Panc1 (cell line): ENCODE data around the gene C1orf146. TPM values are rescaled to one million over a fixed set of nuclear protein-coding genes. Genes with fewer than 3 reads are reported as not detected.
"Not testable (repeated sequence)": the region's sequence is repeated elsewhere in the genome, so short reads cannot be mapped to it uniquely, and the experiment has no call there.

Experiments used
- ATAC-seq: fragments of 200-7000 bp; cut with Tn5 transposase; 2 replicates; pipeline ENCODE4 v1.9.1; 2020; ENCODE audit warnings: mild to moderate bottlenecking, moderate library complexity
- BruUV-seq: library from RNA; stranded (reverse); fragments of 400-500 nt; replicated peaks from 2 replicates; lab custom pipeline; 2021; lab: Mats Ljungman, UMichigan
- CTCF ChIA-PET: fragments of 300-600 bp; sonication (Branson Sonifier 250); formaldehyde crosslinking; loops from one replicate; lab custom pipeline; 2022; ENCODE audit warnings: antibody characterized with exemption; lab: Charles Lee
- POLR2A ChIA-PET: fragments of 300-600 bp; sonication (Branson Sonifier 250); formaldehyde crosslinking; loops from one replicate; lab custom pipeline; 2022; ENCODE audit warnings: antibody characterized with exemption; lab: Charles Lee
- DNase-seq: peaks from one replicate; pipeline ENCODE4 v3.0.0-alpha.2; 2010; ENCODE audit warnings: low read depth, low spot score
- H3K27ac ChIP-seq: 2 replicates; pipeline ENCODE4 v1.5.1; 2011; ENCODE audit warnings: mild to moderate bottlenecking, low read length, inconsistent platforms
- H3K27me3 ChIP-seq: fragments of 200-500 bp; sonication (Bioruptor generic); 2 replicates; pipeline ENCODE4 v1.6.0; 2014; ENCODE audit warnings: low read length, inconsistent platforms; ENCODE audit not compliant: control insufficient read depth, insufficient read depth
- H3K36me3 ChIP-seq: fragments of 200-500 bp; sonication (Bioruptor generic); 2 replicates; pipeline ENCODE4 v1.5.1; 2014; ENCODE audit warnings: inconsistent platforms, mild to moderate bottlenecking, low read length, moderate library complexity; ENCODE audit not compliant: control insufficient read depth, insufficient read depth
- H3K4me1 ChIP-seq: 2 replicates; pipeline ENCODE4 v1.5.1; 2011; ENCODE audit warnings: inconsistent platforms, mild to moderate bottlenecking, low read length, moderate library complexity; ENCODE audit not compliant: control insufficient read depth, insufficient read depth
- H3K4me3 ChIP-seq, 2 experiments: 2 replicates each; pipeline ENCODE4 v1.5.1; 2011 to 2012; ENCODE audit warnings: low read depth in 2 of 2, low read length in 2 of 2, mild to moderate bottlenecking in 2 of 2, inconsistent platforms in 1 of 2, moderate library complexity in 1 of 2
- H3K9me3 ChIP-seq: fragments of 200-500 bp; sonication (Bioruptor generic); 2 replicates; pipeline ENCODE4 v1.5.1; 2014; ENCODE audit warnings: low read depth, mild to moderate bottlenecking, inconsistent platforms, low read length, moderate library complexity; ENCODE audit not compliant: control insufficient read depth, insufficient read depth
- CTCF ChIP-seq: fragments of 450-650 bp; IDR thresholded peaks from 2 replicates; pipeline ENCODE4 v1.5.1; 2017; ENCODE audit warnings: mild to moderate bottlenecking
- POLR2AphosphoS5 ChIP-seq: IDR thresholded peaks from 2 replicates; pipeline ENCODE4 v1.6.1; 2012; ENCODE audit warnings: mild to moderate bottlenecking, low read depth, low read length, moderate library complexity
- REST ChIP-seq, 2 experiments: IDR thresholded peaks; 2 replicates each; pipeline ENCODE4 v1.6.1; 2011 to 2012; ENCODE audit warnings: low read depth in 2 of 2, control low read depth in 1 of 2, low read length in 1 of 2, mild to moderate bottlenecking in 1 of 2, moderate library complexity in 1 of 2; ENCODE audit not compliant: insufficient read depth in 1 of 2
- SIN3A ChIP-seq: IDR thresholded peaks from 2 replicates; pipeline ENCODE4 v1.6.1; 2012; ENCODE audit warnings: low read depth, mild to moderate bottlenecking, low read length, moderate library complexity, borderline replicate concordance; ENCODE audit not compliant: insufficient read depth
- TCF7L2 ChIP-seq: IDR thresholded peaks from 2 replicates; pipeline ENCODE4 v1.6.1; 2011; ENCODE audit warnings: mild to moderate bottlenecking, low read depth, low read length, inconsistent platforms
- in situ Hi-C: cut with HindIII; loops from 2 replicates; pipeline ENCODE4 v1.10.0; 2016; ENCODE audit warnings: low sequenced_read_pairs, low pct_unique_long_range_greater_than_20kb
- intact Hi-C: fragments of 100-400 bp; cut with micrococcal nuclease; formaldehyde crosslinking; loops from one replicate; pipeline ENCODE4 v1.10.0; 2022; ENCODE audit not compliant: unreplicated experiment
- total RNA-seq: library from RNA; stranded (reverse); gene quantifications from one replicate; pipeline ENCODE4 v1.2.1, GENCODE V29; 2021; ENCODE audit not compliant: unreplicated experiment

Gene C1orf146
- total RNA-seq, 1 experiment from 2014 or later: not detected

DNA sequence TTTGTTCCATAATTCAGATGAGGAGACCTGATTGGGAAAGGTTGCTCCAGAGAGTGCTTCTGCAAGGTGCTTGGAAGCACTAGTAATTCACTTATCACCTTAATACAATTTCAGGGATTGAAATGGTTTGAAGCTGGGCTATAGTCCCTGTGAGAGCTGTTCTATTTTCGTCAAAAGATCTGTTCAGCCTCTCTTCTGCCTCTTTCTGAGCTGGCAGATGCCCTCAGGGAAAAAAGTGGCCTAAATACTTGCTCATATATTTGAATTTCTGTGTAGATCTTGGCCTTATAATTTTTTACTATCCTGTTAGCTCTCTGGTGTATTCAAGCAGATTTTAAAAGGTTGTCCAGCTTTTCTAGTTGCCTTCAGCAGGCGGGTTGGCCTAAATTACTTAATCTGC is 22.3 kb downstream of the C1orf146 start:
- DNase-seq (no peak), ATAC-seq (no peak)
- ChIA-PET CTCF (no interaction called here), POLR2A (interaction anchor here (0.5 kb wide), 1 partner anchor 60 kb away, joined by 3 read pairs; no protein-coding TSS in a partner anchor)
- in situ Hi-C loops: no loop called here
- H3K4me1 ChIP-seq: no peaks in the 10 kb centered on the region
- BruUV-seq: no TSS peak
- TF ChIP-seq POLR2AphosphoS5: no peak
- no peak for TF ChIP-seq REST (IDR thresholded peaks at IDR 0.05; ENCODE audit: insufficient read depth in 1 of 2, low read depth in 2 of 2, low read length in 1 of 2)
- TF ChIP-seq CTCF: no peak
- TF ChIP-seq TCF7L2: no peak
- no peak for TF ChIP-seq SIN3A
- no peaks in the 10 kb centered on the region for H3K9me3 ChIP-seq
- H3K27ac ChIP-seq: no peak overlapping the region
- H3K4me3 ChIP-seq: no peak overlapping the region
- intact Hi-C loops: no loop called here
- no peaks in the 10 kb centered on the region for H3K36me3 ChIP-seq
- H3K27me3 ChIP-seq: no peaks in the 10 kb centered on the region

GRCh38 chr1:92244376-92244775 is 26.7 kb downstream of the C1orf146 start:
- no peak for DNase-seq
- POLR2A ChIA-PET: no interaction called here
- TF ChIP-seq POLR2AphosphoS5 (no peak), TCF7L2 (no peak), REST (IDR thresholded peaks at IDR 0.05; ENCODE audit: insufficient read depth in 1 of 2, low read depth in 2 of 2, low read length in 1 of 2) (no peak)
- H3K27ac ChIP-seq: no peak overlapping the region
- no peaks in the 10 kb centered on the region for H3K4me1 ChIP-seq
- in situ Hi-C loops: no loop called here
- intact Hi-C loops: no loop called here
- no peak overlapping the region for H3K4me3 ChIP-seq
- H3K9me3 ChIP-seq: no peaks in the 10 kb centered on the region
- peaks cover 2% of the 10 kb centered on the region for H3K36me3 ChIP-seq
- no TSS peak for BruUV-seq
- CTCF ChIA-PET: no interaction called here
- H3K27me3 ChIP-seq: no peaks in the 10 kb centered on the region
- no peak for ATAC-seq

- BruUV-seq, POLR2A ChIA-PET, H3K27ac ChIP-seq, H3K36me3 ChIP-seq, DNase-seq, H3K4me3 ChIP-seq, in situ Hi-C loops, H3K27me3 ChIP-seq, H3K9me3 ChIP-seq, H3K4me1 ChIP-seq, intact Hi-C loops, CTCF ChIA-PET, ATAC-seq: not testable (repeated sequence)
Measured at GRCh38 chr1:92254714-92255113, 37.0 kb downstream of the C1orf146 start.
